GM18951 (cell line): ENCODE measurements around the gene CHTF18.
"Not testable (repeated sequence)": the region's sequence is repeated elsewhere in the genome, so short reads cannot be mapped to it uniquely, and the experiment has no call there.

Experiments
- POLR2A ChIP-seq: IDR thresholded peaks from 4 replicates; pipeline ENCODE4 v1.6.1; 2011; ENCODE audit warnings: mild to moderate bottlenecking; ENCODE audit not compliant: insufficient read length, insufficient read depth; ENCODE audit errors: extremely low read depth
- in situ Hi-C: fragments of 300-500 bp; cut with MboI; formaldehyde crosslinking; loops from one replicate; pipeline ENCODE4 v1.12.0; 2022; ENCODE audit warnings: low sequenced_read_pairs, mixed read lengths, inconsistent platforms; ENCODE audit not compliant: unreplicated experiment

The CHTF18 gene

DNA sequence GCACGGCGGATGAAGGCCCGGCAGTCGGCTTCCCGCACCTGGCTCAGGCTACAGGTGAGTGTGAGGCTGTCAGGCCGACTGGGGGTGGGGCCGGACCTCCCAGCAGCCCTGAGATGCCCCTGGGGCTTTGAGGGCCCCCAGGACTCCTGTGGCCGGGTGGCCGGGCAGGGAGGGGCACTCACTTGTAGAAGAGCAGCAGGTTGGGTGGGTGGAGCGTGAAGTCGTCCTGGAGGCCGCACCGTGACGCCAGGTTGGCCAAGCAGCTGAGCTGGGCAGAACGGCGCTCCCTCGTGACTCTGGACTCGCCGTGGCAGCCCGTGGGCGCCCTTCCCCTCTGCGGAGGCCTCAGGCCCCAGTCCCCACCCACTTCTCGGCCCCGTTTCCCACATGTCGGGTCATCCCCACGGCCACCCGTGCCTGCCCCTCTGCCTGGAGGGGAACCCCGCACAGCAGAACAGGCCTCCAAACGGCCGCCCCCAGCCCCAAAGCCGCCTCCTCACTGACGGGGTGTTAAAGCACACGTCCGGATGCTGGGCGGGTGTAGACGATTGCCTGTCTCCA lies 13.1 kb upstream of the CHTF18 start:
- TF ChIP-seq POLR2A = no peak
- in situ Hi-C loops = no loop called here

DNA sequence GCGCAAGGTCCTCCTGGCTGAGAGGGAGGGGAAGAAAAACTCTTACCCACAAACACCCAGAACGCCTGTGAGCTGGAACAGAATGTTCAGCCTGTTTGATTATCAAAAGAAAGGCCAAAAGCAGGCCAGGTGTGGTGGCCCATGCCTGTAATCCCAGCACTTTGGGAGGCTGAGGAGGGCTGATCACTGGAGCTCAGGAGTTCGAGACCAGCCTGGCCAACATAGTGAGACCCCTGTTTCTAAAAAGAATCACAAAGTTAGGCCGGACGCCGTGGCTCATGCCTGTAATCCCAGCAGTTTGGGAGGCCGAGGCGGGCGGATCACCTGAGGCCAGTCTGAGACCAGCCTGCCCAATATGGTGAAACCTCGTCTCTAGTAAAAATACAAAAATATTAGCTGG lies 12.1 kb upstream of the CHTF18 start:
- in situ Hi-C loops = not testable (repeated sequence)

- in situ Hi-C loops = no loop called here
- no peak for TF ChIP-seq POLR2A
Measured at GRCh38 chr16:776824-777223, 11.6 kb upstream of the CHTF18 start.

- in situ Hi-C loops = no loop called here
- TF ChIP-seq POLR2A = no peak
Measured at GRCh38 chr16:777826-778225, 10.6 kb upstream of the CHTF18 start.

- TF ChIP-seq POLR2A = no peak
- in situ Hi-C loops = no loop called here
Measured at GRCh38 chr16:778447-778846, 10.0 kb upstream of the CHTF18 start.

- in situ Hi-C loops = no loop called here
Measured at GRCh38 chr16:778909-779527, 9.4 kb upstream of the CHTF18 start.

DNA sequence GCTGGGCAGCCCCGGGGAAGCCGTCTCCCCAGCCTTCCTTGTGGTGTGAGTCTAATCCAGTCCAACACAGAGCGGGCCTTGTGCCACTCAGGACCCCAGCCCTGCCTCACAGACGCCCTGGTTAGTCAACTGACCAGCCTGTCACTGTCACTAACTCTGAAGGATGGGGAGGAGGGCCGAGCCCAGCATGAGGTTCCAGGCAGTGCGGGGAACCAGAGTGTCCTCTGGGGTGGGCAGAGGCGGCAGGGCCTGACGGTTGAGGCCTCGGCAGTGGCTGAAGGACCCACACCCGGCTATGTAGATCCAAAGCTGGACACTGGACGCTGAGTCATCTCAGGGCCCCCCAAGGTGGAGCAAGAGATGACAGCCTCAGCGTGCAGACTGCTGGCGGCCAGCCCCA lies 8.9 kb upstream of the CHTF18 start:
- no peak for TF ChIP-seq POLR2A
- in situ Hi-C loops = no loop called here

More at GRCh38 chr16:778909-779527, 9.4 kb upstream of the CHTF18 start:
- no peak for TF ChIP-seq POLR2A

GRCh38 chr16:780296-780695 lies 8.1 kb upstream of the CHTF18 start:
- in situ Hi-C loops = loop anchor here (10.0 kb wide), 1 partner anchor 65 kb away; the partner anchor contains the start of gene METRN
- TF ChIP-seq POLR2A = no peak

DNA sequence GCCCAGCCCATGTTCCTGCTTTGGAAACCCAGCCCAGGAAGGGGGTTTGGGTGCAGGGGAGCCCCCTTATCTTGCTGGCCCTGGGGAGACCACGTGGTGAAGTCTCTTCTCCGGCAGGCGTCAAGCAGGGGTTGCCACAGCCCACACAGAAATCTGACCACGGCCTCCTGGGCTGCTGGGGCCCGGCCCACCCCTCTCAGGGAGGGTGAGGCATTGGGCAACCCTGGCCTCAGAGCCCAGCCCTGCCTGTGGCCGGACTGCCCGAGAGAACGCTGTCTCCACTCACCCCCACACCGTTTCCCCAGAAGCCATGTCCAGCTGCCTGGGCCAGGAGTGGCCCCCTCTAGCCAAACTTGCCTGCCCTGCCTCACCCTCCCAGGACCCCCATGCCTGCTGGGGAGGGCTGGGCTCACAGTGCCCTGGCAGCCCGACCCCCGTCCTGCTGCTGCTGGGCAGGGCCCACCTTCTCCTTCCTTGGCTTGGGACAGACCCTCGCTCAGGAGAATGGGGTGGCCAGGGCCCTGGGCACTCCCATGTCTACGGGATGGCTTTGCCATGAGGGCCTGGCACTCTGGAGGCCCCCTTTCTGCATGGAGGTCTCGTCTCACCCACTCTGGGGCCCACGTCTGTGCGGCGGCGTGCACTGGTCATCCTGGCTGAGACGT lies 6.9 kb upstream of the CHTF18 start:
- in situ Hi-C loops = loop anchor here (10.0 kb wide), 1 partner anchor 67 kb away; the partner anchor contains the start of gene METRN

GRCh38 chr16:782258-782657 lies 6.2 kb upstream of the CHTF18 start:
- in situ Hi-C loops = loop anchor here (10.0 kb wide), 1 partner anchor 67 kb away; the partner anchor contains the start of gene METRN

More for the DNA sequence above, 6.9 kb upstream of the CHTF18 start:
- no peak for TF ChIP-seq POLR2A

DNA sequence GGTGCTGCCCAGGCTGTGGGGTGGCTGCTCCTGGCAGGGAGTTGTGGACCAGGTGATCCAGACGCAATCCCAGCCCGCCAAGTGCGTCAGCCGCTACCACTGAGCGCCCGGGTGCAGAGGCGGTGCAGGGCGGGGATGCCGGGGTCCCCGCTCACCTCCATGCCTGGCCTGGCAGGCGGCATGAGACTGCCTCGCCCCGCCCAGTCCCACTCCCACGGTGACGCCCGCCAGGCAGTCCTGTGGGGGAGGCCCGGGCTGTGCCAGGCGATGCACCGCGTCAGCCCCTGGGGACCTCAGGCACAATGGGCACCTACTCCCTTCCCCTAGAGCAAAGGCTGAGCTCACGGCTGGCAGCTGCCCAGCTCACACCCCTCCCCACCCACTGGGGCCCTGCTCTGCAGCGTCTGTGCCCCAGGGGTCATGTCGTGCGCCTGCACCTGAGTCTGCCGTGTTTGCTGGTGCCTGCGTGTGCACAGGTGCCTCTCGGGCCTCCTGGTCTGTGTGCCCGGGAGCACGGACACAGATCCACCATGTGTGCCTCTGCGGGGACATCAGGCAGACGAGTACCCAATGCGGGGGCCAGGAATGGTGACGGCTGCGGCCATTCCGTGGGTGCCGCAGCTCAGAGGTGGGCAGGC lies 5.5 kb upstream of the CHTF18 start:
- no peak for TF ChIP-seq POLR2A
- in situ Hi-C loops = loop anchor here (10.0 kb wide), 1 partner anchor 68 kb away; the partner anchor contains the start of gene METRN

More at GRCh38 chr16:782258-782657, 6.2 kb upstream of the CHTF18 start:
- no peak for TF ChIP-seq POLR2A

- in situ Hi-C loops = loop anchor here (10.0 kb wide), 1 partner anchor 69 kb away; the partner anchor contains the start of gene METRN
- no peak for TF ChIP-seq POLR2A
Measured at GRCh38 chr16:783404-784161, 4.8 kb upstream of the CHTF18 start.

DNA sequence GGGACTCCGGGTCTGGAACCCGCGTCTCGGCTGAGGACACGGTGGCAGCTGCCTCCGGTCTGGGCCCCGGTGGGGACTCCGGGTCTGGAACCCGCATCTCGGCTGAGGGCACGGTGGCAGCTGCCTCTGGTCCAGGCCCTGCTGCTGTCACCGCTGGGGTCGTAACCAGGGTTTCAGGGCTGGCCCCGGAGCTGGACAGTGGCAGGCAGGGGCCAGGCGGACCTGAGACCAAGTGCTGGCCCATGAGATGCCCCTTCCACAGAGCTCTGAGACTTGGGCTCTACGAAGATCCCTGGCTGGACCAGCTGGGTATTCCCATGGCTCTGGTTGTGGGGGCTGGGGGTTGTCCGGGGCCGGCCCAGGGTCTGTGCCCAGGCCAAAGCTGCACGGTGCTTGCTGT lies 4.0 kb upstream of the CHTF18 start:
- in situ Hi-C loops = loop anchor here (10.0 kb wide), 1 partner anchor 70 kb away; the partner anchor contains the start of gene METRN
- no peak for TF ChIP-seq POLR2A
